ENCODE data around the gene FAM200C. TPM values are rescaled to one million over a fixed set of nuclear protein-coding genes. Genes with fewer than 3 reads are reported as not detected.
A peak's percentile ranks its signal among the peaks of the same experiment; 100 is the strongest.

FAM200C gene
- total RNA-seq, 4 donors from 2014 or later: 3.5 to 9.5 (median 6.8) TPM

GRCh38 chr5:160397492-160397891 is 2.4 kb downstream of the FAM200C start:
- no peaks in the 10 kb centered on the region for H3K9me3 ChIP-seq
- WGBS, 2 donors (ENCODE audit: low coverage in 1 of 2): 78 to 100% methylated on average over 1 of the region's 1 CpG
- H3K36me3 ChIP-seq: peaks cover 3 to 23% of the 10 kb centered on the region in 2 donors
- no peak for ATAC-seq
- H3K4me3 ChIP-seq: no peak overlapping the region
- peaks cover 0 to 58% (median 3%) of the 10 kb centered on the region in 3 donors for H3K4me1 ChIP-seq
- TF ChIP-seq, protein P1, sequence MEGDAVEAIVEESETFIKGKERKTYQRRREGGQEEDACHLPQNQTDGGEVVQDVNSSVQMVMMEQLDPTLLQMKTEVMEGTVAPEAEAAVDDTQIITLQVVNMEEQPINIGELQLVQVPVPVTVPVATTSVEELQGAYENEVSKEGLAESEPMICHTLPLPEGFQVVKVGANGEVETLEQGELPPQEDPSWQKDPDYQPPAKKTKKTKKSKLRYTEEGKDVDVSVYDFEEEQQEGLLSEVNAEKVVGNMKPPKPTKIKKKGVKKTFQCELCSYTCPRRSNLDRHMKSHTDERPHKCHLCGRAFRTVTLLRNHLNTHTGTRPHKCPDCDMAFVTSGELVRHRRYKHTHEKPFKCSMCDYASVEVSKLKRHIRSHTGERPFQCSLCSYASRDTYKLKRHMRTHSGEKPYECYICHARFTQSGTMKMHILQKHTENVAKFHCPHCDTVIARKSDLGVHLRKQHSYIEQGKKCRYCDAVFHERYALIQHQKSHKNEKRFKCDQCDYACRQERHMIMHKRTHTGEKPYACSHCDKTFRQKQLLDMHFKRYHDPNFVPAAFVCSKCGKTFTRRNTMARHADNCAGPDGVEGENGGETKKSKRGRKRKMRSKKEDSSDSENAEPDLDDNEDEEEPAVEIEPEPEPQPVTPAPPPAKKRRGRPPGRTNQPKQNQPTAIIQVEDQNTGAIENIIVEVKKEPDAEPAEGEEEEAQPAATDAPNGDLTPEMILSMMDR (IDR thresholded peaks at IDR 0.05): no peak
- TF ChIP-seq POLR2A (IDR thresholded peaks at IDR 0.05) (no peak), POLR2AphosphoS5 (IDR thresholded peaks at IDR 0.05) (no peak), EP300 (IDR thresholded peaks at IDR 0.05) (no peak)
- H3K27me3 ChIP-seq: no peaks in the 10 kb centered on the region
- H3K27ac ChIP-seq: no peak overlapping the region

DNA sequence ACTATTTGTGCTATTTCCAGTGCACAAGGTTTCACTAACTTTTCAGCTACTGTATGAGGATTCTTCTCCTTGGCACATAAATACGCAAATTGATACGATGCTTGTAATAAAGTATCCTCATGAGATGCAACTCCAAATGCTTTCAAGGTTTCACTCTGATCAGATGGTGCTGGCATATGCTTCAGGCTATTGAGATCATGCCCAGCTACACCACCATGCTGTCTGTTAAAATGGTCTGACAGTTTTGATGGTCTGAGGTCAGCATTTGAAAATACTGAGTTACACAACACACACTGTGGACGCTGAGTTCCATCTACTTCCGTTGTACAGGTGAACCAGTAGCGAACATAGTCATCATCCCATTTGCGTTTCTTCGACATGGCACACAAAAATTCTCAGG is 4.7 kb downstream of the FAM200C start:
- Histone ChIP-seq H3K4me1 (peaks cover 0 to 60% (median 3%) of the 10 kb centered on the region in 3 donors), H3K27ac (no peak overlapping the region), H3K36me3 (peaks cover 0 to 10% of the 10 kb centered on the region in 2 donors), H3K9me3 (no peaks in the 10 kb centered on the region), H3K4me3 (no peak overlapping the region), H3K27me3 (no peaks in the 10 kb centered on the region)
- no peak for ATAC-seq
- 90 to 91% methylated on average over 6 to 7 of the region's 7 CpGs for WGBS, 2 donors (ENCODE audit: low coverage in 1 of 2)
- TF ChIP-seq, protein P1 (IDR thresholded peaks at IDR 0.05): no peak
- no peak for TF ChIP-seq EP300 (IDR thresholded peaks at IDR 0.05)
- no peak for TF ChIP-seq POLR2AphosphoS5 (IDR thresholded peaks at IDR 0.05)
- TF ChIP-seq POLR2A (IDR thresholded peaks at IDR 0.05): no peak

DNA sequence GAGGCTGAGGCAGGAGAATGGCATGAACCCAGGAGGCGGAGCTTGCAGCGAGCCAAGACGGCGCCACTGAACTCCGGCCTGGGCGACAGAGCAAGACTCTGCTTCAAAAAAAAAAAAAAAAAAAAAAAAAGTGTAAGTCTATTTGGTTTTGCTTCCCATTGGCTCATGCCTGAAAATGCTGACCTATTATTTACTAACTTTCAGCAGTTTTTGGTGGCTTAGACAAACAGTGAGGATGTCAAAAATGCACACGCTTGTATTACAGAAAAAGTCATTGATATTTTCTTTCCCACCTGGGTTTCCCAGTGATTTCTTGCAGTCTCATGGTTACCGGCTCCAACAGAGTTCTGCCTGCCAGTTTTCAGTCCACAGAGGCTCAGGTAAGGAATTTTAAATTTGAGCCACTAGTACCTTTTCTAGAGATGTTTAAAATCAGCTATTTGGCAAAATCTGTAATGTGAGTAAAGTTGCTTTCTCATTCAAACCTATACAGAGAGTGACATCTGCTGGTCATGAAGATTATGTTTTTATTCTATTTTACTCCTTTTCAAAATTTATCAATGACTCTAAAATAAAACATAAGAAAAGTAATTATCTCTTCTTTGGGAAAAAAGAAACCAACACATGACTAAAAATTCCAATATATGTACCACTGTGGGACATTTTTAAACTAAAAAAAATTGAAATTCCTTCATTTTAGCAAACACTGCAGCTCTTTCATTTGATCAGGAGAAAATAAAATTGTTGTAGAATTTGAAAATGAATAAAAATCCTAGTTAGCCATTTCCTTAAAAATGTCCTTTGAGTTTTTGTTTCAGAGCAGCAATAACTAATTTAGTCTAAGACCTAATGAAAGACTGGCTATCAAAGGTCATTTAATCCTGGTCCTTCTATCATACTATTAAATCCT is 8.8 kb downstream of the FAM200C start:
- Histone ChIP-seq H3K4me1 (peaks cover 0 to 27% (median 0%) of the 10 kb centered on the region in 3 donors), H3K9me3 (peaks cover 0 to 18% (median 0%) of the 10 kb centered on the region in 3 donors), H3K4me3 (no peak overlapping the region), H3K27ac (no peak overlapping the region), H3K27me3 (no peaks in the 10 kb centered on the region), H3K36me3 (peaks cover 0 to 10% of the 10 kb centered on the region in 2 donors)
- ATAC-seq: no peak
- TF ChIP-seq, protein P1 (IDR thresholded peaks at IDR 0.05): peak; percentile 24 to 47 (median 34)
- TF ChIP-seq EP300 (IDR thresholded peaks at IDR 0.05) (no peak), POLR2AphosphoS5 (IDR thresholded peaks at IDR 0.05) (no peak)
- 34 to 38% methylated on average over 2 to 3 of the region's 8 CpGs for WGBS, 2 donors (ENCODE audit: low coverage in 1 of 2)

GRCh38 chr5:160387445-160387844 is 12.4 kb downstream of the FAM200C start:
- H3K27ac ChIP-seq: no peak overlapping the region
- ATAC-seq: no peak
- peaks cover 0 to 8% (median 0%) of the 10 kb centered on the region in 3 donors for H3K4me1 ChIP-seq
- H3K36me3 ChIP-seq: no peaks in the 10 kb centered on the region
- H3K27me3 ChIP-seq: no peaks in the 10 kb centered on the region
- H3K4me3 ChIP-seq: no peak overlapping the region
- H3K9me3 ChIP-seq: peaks cover 0 to 18% (median 0%) of the 10 kb centered on the region in 3 donors
- no peak for TF ChIP-seq POLR2A (IDR thresholded peaks at IDR 0.05)
- no peak for TF ChIP-seq EP300 (IDR thresholded peaks at IDR 0.05)
- TF ChIP-seq POLR2AphosphoS5 (IDR thresholded peaks at IDR 0.05): no peak
- TF ChIP-seq, protein P1 (IDR thresholded peaks at IDR 0.05): no peak
- 92 to 100% methylated on average over 1 of the region's 1 CpG for WGBS, 2 donors (ENCODE audit: low coverage in 1 of 2)

DNA sequence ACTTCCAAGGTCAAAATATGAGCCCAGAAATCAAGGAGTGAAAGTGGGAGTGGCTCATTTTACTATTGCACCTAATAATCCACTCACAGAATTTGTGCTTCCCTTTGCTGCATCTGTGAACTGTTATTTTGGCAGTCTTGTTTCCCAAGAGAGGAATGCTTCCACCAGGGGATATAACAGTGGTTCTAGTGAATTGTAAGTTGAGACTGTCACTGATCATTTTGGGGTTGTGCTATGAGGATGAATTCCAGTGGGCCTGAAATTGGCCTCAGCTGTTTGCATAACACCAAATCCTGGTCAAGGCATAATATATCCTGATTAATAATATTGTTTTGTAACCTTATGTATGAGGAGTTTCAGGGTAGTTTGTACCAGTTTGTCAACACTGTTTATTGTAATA is 14.4 kb downstream of the FAM200C start:
- TF ChIP-seq EP300 (IDR thresholded peaks at IDR 0.05): no peak
- no peak for TF ChIP-seq POLR2A (IDR thresholded peaks at IDR 0.05)
- TF ChIP-seq POLR2AphosphoS5 (IDR thresholded peaks at IDR 0.05): no peak
- TF ChIP-seq, protein P1 (IDR thresholded peaks at IDR 0.05): no peak
- no peak for ATAC-seq
- H3K36me3 ChIP-seq: no peaks in the 10 kb centered on the region

More for the DNA sequence above, 14.4 kb downstream of the FAM200C start:
- Histone ChIP-seq H3K4me1 (no peaks in the 10 kb centered on the region), H3K4me3 (no peak overlapping the region), H3K27ac (no peak overlapping the region), H3K27me3 (no peaks in the 10 kb centered on the region), H3K9me3 (peaks cover 0 to 18% (median 0%) of the 10 kb centered on the region in 3 donors)

Measured in gastroesophageal sphincter (tissue), 4 donors.